Measurements from ENCODE around the gene DEFB115.

Gene DEFB115, protein sequence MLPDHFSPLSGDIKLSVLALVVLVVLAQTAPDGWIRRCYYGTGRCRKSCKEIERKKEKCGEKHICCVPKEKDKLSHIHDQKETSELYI

DNA sequence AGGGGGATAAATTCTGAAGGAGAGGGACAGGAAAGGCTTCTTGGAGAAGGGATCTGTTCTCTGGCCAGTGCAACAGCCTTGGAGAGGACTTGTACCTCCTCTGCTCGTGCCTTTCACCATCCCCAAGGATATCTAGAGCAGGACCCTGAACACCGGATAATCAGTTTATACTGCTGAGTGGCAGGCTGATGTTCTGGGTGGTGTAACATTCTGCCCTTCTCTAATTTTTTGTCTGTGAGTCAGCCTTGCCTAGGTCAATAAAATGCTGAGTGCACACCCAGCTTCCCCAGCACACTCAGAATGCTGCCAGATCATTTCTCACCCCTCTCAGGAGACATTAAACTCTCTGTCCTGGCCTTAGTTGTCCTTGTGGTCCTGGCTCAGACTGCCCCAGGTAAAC, at the start of gene DEFB115:
DEFB115 (plus strand) TSS at position 301 of the 400 bp plus-strand sequence; CDS start at position 301, 0 bp downstream.
- ChIA-PET POLR2A (no interaction called here), CTCF (no interaction called here)
- H3K4me3 ChIP-seq (ENCODE audit: low read depth, low read length) = no peak within 1 kb of the TSS
- DNase-seq (ENCODE audit: low read depth, low spot score) = no peak
- TF ChIP-seq, protein P1, sequence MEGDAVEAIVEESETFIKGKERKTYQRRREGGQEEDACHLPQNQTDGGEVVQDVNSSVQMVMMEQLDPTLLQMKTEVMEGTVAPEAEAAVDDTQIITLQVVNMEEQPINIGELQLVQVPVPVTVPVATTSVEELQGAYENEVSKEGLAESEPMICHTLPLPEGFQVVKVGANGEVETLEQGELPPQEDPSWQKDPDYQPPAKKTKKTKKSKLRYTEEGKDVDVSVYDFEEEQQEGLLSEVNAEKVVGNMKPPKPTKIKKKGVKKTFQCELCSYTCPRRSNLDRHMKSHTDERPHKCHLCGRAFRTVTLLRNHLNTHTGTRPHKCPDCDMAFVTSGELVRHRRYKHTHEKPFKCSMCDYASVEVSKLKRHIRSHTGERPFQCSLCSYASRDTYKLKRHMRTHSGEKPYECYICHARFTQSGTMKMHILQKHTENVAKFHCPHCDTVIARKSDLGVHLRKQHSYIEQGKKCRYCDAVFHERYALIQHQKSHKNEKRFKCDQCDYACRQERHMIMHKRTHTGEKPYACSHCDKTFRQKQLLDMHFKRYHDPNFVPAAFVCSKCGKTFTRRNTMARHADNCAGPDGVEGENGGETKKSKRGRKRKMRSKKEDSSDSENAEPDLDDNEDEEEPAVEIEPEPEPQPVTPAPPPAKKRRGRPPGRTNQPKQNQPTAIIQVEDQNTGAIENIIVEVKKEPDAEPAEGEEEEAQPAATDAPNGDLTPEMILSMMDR (IDR thresholded peaks at IDR 0.05; ENCODE audit: insufficient read depth, low read length, missing control alignments) = no peak

DNA sequence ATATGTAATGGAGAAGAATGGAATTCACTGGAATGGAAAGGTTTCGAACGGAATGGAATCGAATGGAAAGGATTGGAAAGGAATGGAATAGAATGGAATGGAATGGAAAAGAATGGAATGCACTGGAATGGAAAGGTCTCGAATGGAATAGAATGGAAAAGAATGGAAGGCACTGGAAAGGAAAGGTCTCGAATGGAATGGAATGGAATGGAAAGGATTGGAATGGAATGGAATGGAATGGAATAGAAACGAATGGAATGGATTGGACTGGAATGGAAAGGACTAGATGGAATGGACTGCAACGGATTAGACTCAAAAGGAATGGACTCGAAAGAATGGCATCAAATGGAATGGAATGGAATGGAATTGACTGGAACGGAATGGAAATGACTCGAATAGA, 20.5 kb upstream of the DEFB115 start:
- TF ChIP-seq, protein P1 (IDR thresholded peaks at IDR 0.05; ENCODE audit: insufficient read depth, low read length, missing control alignments) = no peak
- no peak overlapping the region for H3K4me3 ChIP-seq (ENCODE audit: low read depth, low read length)
- ChIA-PET CTCF (no interaction called here), POLR2A (no interaction called here)
- DNase-seq (ENCODE audit: low read depth, low spot score) = no peak

DNA sequence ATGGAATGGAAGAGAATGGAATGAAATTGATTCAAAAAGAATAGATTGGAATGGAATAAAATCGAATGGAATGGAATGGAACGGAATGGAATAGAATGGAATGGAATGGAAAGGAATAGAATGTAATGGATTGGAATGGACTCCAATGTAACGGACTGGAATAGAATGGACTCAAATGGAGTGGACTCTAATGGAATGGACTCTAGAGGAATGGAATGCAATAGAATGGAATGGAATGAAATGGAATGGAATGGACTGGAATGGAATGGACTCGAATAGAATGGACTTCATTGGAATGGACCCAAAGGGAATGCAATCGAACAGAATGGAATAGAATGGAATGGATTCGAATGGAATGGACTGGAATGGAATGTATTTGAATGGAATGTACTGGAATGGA, 19.7 kb upstream of the DEFB115 start:
- TF ChIP-seq, protein P1 (IDR thresholded peaks at IDR 0.05; ENCODE audit: insufficient read depth, low read length, missing control alignments) = no peak
- CTCF ChIA-PET = no interaction called here
- DNase-seq (ENCODE audit: low read depth, low spot score) = no peak
- POLR2A ChIA-PET = no interaction called here
- H3K4me3 ChIP-seq (ENCODE audit: low read depth, low read length) = no peak overlapping the region

DNA sequence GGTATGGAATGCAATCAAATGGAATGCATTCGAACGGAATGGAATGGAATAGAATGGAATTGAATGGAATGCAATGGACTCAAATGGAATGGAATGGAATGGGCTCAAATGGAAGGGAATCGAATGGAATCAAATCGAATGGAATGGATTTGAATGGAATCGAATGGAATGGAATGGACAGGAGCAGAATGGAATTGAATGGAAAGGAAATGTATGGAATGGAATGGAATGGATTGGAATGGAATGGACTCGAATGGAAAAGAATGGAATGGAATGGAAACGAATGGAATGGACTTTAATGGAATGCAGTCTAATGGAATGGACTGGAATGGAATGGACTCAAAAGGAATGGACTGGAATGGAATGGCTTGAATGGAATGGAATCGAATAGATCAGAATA, 18.3 kb upstream of the DEFB115 start:
- ChIA-PET CTCF (no interaction called here), POLR2A (no interaction called here)
- no peak for DNase-seq (ENCODE audit: low read depth, low spot score)
- no peak overlapping the region for H3K4me3 ChIP-seq (ENCODE audit: low read depth, low read length)
- TF ChIP-seq, protein P1 (IDR thresholded peaks at IDR 0.05; ENCODE audit: insufficient read depth, low read length, missing control alignments) = no peak

DNA sequence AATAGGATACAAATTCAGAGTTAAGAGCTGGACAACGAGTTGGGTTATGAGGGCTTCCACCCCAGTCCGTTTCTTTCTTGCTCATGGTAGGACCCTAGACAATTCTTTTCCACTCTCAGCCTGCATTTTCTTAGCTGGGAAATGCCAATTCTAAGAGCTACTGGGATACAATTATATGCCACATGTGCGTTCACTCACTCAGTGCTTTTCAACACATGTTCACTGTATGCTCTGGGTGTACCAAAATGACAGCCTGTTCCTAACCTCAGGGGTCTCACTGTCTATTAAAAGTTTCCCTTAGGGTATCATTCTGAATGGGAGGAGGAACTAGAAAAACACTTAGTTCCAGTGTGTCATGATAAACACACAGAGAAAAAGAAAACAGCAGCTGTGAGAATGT, 505 bp upstream of the DEFB115 start:
- ChIA-PET POLR2A (no interaction called here), CTCF (no interaction called here)
- H3K4me3 ChIP-seq (ENCODE audit: low read depth, low read length) = no peak overlapping the region
- TF ChIP-seq, protein P1 (IDR thresholded peaks at IDR 0.05; ENCODE audit: insufficient read depth, low read length, missing control alignments) = no peak
- no peak for DNase-seq (ENCODE audit: low read depth, low spot score)

DNA sequence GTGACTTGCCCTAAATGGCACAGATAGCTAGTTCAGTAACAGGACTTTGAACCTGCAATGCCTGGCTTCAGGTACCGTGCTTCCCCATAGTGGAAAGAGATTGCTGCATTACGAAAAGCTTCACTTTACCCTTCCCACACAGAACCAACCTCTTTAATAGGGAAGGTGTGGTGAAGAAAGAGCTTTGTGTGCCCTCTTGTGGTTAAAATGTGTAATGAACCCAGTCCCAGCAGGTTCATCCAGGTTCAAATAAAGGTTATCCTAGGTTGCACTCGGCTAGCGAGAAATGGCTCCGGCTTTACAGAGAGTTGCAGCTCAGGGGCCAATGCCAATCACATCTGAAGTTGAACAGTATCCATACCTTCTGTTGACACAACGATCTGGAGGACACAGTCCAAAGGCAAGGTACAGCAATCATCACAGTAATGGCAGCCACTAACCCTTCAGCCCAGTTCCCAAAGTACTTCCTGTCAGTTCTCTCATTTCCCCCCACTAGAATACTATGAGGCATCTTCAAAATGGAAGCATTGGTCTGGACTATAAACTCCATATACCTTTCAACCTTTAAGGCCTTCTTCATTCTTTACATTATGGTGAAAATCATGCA, 3.0 kb downstream of the DEFB115 start:
- DNase-seq (ENCODE audit: low read depth, low spot score) = no peak
- ChIA-PET CTCF (no interaction called here), POLR2A (no interaction called here)
- no peak overlapping the region for H3K4me3 ChIP-seq (ENCODE audit: low read depth, low read length)
- TF ChIP-seq, protein P1 (IDR thresholded peaks at IDR 0.05; ENCODE audit: insufficient read depth, low read length, missing control alignments) = no peak

Measured in AG04449 (cell line).